HEK293T (cell line): Measurements from ENCODE around the gene C9orf43.

ENCODE experiments used
- ELF4 ChIP-seq: fragments of 450-650 bp; IDR thresholded peaks from 2 replicates; pipeline ENCODE4 v1.6.1; 2017; ENCODE audit warnings: antibody characterized with exemption
- FOXM1 ChIP-seq: fragments of 450-650 bp; IDR thresholded peaks from 2 replicates; pipeline ENCODE4 v1.6.1; 2017; ENCODE audit warnings: mild to moderate bottlenecking, borderline replicate concordance
- NFRKB ChIP-seq: fragments of 450-650 bp; IDR thresholded peaks from 2 replicates; pipeline ENCODE4 v1.6.1; 2016; ENCODE audit warnings: mild to moderate bottlenecking, moderate library complexity
- PKNOX1 ChIP-seq: fragments of 450-650 bp; IDR thresholded peaks from 2 replicates; pipeline ENCODE4 v1.6.1; 2016
- SP1 ChIP-seq: fragments of 450-650 bp; IDR thresholded peaks from 2 replicates; pipeline ENCODE4 v1.6.1; 2017
- TARDBP ChIP-seq: fragments of 450-650 bp; IDR thresholded peaks from 2 replicates; pipeline ENCODE4 v1.6.1; 2016
- ZNF384 ChIP-seq: fragments of 450-650 bp; IDR thresholded peaks from 2 replicates; pipeline ENCODE4 v1.6.1; 2016

GRCh38 chr9:113465599-113466140 is 55.1 kb downstream of the C9orf43 start:
- TF ChIP-seq ZNF384 (no peak), NFRKB (no peak), PKNOX1 (no peak), ELF4 (no peak), FOXM1 (no peak), TARDBP (no peak), SP1 (no peak)
